Left ventricle myocardium inferior (tissue), 1 donor: ENCODE data around the gene ANKRD36C. TPM values are rescaled to one million over a fixed set of nuclear protein-coding genes. Genes with fewer than 3 reads are reported as not detected.
"Not testable (repeated sequence)": the region's sequence is repeated elsewhere in the genome, so short reads cannot be mapped to it uniquely, and the experiment has no call there.

ENCODE experiments used
- DNase-seq: peaks from one replicate; pipeline ENCODE4 v3.0.0-alpha.2; 2020
- H3K27ac ChIP-seq: fragments of 200-600 bp; replicated peaks from 2 replicates; pipeline ENCODE4 v1.8.0; 2021
- H3K27me3 ChIP-seq: fragments of 200-600 bp; 2 replicates; pipeline ENCODE4 v1.8.0; 2021; ENCODE audit warnings: low read depth
- H3K36me3 ChIP-seq: fragments of 200-600 bp; 2 replicates; pipeline ENCODE4 v1.8.0; 2021
- H3K4me1 ChIP-seq: fragments of 200-600 bp; 2 replicates; pipeline ENCODE4 v1.8.0; 2021
- H3K4me3 ChIP-seq: fragments of 200-600 bp; 2 replicates; pipeline ENCODE4 v1.8.0; 2021; ENCODE audit warnings: mild to moderate bottlenecking, moderate library complexity
- H3K9me3 ChIP-seq: fragments of 200-600 bp; replicated peaks from 2 replicates; pipeline ENCODE4 v1.8.0; 2021
- CTCF ChIP-seq: fragments of 200-600 bp; IDR thresholded peaks from 2 replicates; pipeline ENCODE4 v1.8.0; 2021; ENCODE audit warnings: antibody characterized with exemption, mild to moderate bottlenecking, borderline replicate concordance
- intact Hi-C: fragments of 100-400 bp; cut with micrococcal nuclease; formaldehyde crosslinking; loops from one replicate; pipeline ENCODE4 v1.11.0; 2022
- total RNA-seq: library from RNA; stranded (reverse); fragmentation: NEBNext Ultra II Directional; extraction: Animal tissue kit (Norgen Biotek cat#: 25700); gene quantifications from one replicate; pipeline ENCODE4 v1.2.1, GENCODE V29; 2021
- donor health status: DM: no; HTN: yes; CAD: no; lungs with severe emphysema.

Gene ANKRD36C
- total RNA-seq, 1 donor from 2014 or later = 6.8 TPM

DNA sequence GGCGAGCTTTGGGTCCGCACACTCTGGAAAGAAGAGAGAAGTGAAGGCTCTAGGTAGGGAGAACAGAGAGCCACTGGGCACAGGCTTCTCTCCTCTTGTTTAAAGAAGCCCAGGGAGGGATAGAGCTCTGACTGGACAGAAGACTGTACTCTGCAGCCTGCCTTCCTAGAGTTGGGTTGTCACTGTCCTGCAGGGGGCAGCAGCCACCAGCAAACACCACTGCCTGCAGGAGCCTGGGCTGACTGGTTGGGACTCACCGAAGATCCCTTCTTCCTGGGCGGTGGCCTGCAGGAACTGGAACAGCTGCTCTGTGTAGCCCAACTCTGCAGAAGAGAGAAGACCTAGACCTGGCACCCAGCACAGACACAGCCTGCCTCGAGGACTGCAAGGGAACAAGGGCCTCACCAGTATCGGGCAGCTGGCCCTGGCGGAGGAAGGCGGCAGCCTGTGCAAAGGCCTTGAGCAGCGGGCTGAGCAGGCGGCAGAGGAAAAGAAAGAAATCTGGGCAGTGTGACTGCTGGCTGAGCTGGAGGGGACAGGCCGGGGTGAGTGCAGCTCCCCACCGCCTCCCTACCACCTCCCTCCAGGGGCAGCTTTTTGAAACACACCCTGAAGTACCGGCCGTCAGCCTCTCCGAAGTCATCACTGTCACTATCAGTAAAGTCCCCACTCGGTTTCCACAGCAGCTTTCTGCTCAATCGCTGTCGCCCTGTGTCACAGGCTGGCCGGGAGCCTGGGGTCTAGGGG lies 31.2 kb upstream of the ANKRD36C start:
- H3K27me3 ChIP-seq, H3K4me3 ChIP-seq, H3K27ac ChIP-seq, intact Hi-C loops, H3K9me3 ChIP-seq, H3K36me3 ChIP-seq, H3K4me1 ChIP-seq: not testable (repeated sequence)
- peak; percentile 84 for DNase-seq
- peak; percentile 84 for TF ChIP-seq CTCF

DNA sequence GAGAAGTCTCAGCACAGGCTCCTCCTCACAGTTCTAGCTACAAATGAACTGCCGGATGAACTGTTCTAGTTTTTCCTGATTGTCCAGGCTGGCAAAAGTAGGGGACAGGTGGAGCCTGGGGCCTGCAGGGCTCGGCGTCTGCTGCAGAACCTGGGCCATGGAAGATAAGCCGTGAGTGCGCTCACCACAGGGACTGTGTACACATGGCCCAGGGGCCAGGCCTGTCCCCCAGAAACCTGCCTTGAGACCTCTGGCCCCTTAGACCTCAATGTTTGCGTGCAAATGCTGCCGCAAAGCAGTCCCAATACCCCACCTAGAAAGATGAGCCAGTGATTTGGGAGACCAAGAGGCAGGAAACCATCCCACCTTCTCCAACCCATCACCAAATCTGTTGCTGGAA lies 30.5 kb upstream of the ANKRD36C start:
- H3K4me1 ChIP-seq, H3K27me3 ChIP-seq, intact Hi-C loops, H3K9me3 ChIP-seq, H3K36me3 ChIP-seq, H3K27ac ChIP-seq, DNase-seq, H3K4me3 ChIP-seq: not testable (repeated sequence)

- H3K4me1 ChIP-seq, H3K27me3 ChIP-seq, H3K27ac ChIP-seq, DNase-seq, H3K9me3 ChIP-seq, intact Hi-C loops, H3K4me3 ChIP-seq, H3K36me3 ChIP-seq: not testable (repeated sequence)
These were observed 29.5 kb upstream of the ANKRD36C start for GRCh38 chr2:96021142-96021541.

DNA sequence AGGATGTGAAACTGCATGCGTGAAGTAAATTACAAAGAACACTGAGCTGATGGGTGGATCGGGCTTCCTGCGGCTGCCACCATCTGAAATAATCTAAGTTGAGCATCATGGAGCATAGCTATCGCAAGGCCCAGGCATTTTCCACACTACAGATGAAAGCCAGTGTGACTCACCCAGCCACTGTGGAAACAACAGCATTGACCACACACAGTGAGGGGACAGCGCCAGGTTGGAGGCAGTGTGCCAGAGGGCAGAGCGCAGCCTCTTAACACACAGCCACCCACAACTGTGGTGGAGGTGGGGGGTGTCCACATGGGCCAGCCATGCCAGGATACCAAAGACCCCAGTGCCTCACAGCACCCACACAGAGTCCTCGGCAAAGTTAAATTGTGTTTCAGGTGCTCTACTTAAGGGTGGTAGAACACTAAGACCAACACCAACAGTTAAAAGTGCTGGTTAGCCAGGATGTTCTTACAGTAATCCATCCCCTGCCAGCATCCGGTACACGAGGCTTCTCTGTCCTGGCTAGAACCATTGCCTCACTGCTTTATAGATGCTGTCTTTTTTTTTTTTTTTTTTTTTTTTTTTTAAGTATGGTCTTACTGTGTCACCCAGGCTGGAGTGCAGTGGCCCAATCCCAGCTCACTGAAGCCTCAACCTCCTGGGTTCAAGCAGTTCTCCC lies 28.4 kb upstream of the ANKRD36C start:
- H3K4me1 ChIP-seq, DNase-seq, H3K27me3 ChIP-seq, H3K4me3 ChIP-seq, H3K9me3 ChIP-seq, H3K27ac ChIP-seq, intact Hi-C loops, H3K36me3 ChIP-seq: not testable (repeated sequence)

GRCh38 chr2:96016321-96016720 lies 24.7 kb upstream of the ANKRD36C start:
- DNase-seq, H3K27me3 ChIP-seq, H3K36me3 ChIP-seq, intact Hi-C loops, H3K4me3 ChIP-seq, H3K27ac ChIP-seq, H3K9me3 ChIP-seq: not testable (repeated sequence)
- H3K4me1 ChIP-seq = peaks cover 16% of the 10 kb centered on the region

DNA sequence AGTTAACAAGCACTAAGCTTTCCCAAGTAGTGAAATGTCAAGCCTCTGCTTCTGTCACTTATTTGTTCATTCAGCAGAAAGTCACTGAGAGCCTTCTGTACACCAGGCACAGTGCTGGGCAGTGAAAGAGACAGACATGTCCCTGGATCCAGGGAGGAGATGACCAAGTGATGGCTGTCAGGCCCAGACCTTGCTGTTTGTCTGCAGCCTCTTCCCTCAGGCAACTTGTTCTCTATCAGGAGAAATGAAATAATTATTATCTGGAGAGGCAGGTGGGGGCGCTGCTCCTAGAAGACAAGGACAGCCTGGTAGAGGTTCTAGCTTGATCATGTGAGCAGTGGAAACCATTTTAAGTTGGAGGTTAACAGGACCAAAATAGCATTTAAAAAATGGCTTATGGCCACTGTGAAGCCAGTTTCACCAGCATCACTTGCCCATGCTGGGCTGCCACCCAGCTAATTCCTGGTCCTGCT lies 21.2 kb upstream of the ANKRD36C start:
- peak overlapping the region; percentile 66 for H3K27ac ChIP-seq
- H3K9me3 ChIP-seq, DNase-seq, H3K4me3 ChIP-seq, H3K27me3 ChIP-seq, intact Hi-C loops, H3K36me3 ChIP-seq: not testable (repeated sequence)
- peaks cover 29% of the 10 kb centered on the region for H3K4me1 ChIP-seq

- H3K4me3 ChIP-seq, H3K36me3 ChIP-seq, H3K9me3 ChIP-seq, DNase-seq, H3K27me3 ChIP-seq, intact Hi-C loops: not testable (repeated sequence)
- peak overlapping the region; percentile 66 for H3K27ac ChIP-seq
- H3K4me1 ChIP-seq = peaks cover 29% of the 10 kb centered on the region
These were observed 20.6 kb upstream of the ANKRD36C start for GRCh38 chr2:96012086-96012791.

DNA sequence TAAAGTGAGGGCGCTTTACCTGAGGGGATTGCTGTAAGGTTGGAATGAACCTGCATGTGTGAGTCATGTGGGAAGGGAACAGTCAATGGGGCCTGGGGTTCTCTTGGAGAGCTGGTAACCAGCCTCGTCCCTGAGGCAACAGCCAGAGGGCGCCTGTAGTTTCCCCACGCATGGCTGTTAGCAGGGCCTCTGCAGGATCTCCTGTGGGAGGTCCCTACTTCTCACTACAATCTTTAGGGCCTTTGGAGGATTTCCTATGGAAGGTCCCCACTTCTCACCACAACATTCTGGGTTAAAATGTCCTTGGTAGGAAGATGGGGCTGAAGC lies 19.5 kb upstream of the ANKRD36C start:
- H3K27me3 ChIP-seq, intact Hi-C loops, H3K36me3 ChIP-seq, H3K9me3 ChIP-seq, DNase-seq: not testable (repeated sequence)
- Histone ChIP-seq H3K27ac (peak overlapping the region; percentile 66), H3K4me3 (peak overlapping the region; percentile 53), H3K4me1 (peaks cover 29% of the 10 kb centered on the region)
- peak; percentile 39 for TF ChIP-seq CTCF

- Histone ChIP-seq H3K27ac (peak overlapping the region; percentile 89), H3K4me1 (peaks cover 29% of the 10 kb centered on the region), H3K4me3 (peak overlapping the region; percentile 73)
- H3K27me3 ChIP-seq, H3K9me3 ChIP-seq, H3K36me3 ChIP-seq, intact Hi-C loops: not testable (repeated sequence)
- peak; percentile 96 for DNase-seq
These were observed 18.9 kb upstream of the ANKRD36C start for GRCh38 chr2:96010320-96011128.

DNA sequence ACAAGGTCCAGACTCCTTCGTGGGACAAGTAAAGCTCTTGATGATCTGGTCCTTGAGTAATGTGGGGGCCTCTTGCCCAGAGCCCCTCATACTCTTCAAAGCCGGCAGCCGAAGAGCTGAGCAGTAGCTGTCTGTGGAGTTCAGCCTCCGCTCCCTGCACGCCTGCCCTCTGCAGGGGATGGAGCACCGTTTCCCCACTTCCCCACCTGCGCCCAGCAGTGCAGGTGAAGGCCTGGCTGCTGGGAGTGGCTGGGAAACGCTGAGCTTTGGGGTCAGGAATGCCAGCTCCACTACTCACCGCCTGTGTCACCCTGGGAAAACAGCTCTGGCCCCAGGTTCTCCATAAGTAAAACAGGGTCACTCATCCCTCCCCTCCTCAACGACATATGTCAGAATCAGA lies 18.2 kb upstream of the ANKRD36C start:
- intact Hi-C loops, H3K9me3 ChIP-seq, H3K36me3 ChIP-seq, DNase-seq: not testable (repeated sequence)
- Histone ChIP-seq H3K4me1 (peaks cover 29% of the 10 kb centered on the region), H3K4me3 (peak overlapping the region; percentile 73), H3K27ac (peak overlapping the region; percentile 89), H3K27me3 (peaks cover 14% of the 10 kb centered on the region)

- H3K27ac ChIP-seq, H3K9me3 ChIP-seq, DNase-seq, H3K4me3 ChIP-seq, intact Hi-C loops, H3K36me3 ChIP-seq: not testable (repeated sequence)
- Histone ChIP-seq H3K4me1 (peaks cover 29% of the 10 kb centered on the region), H3K27me3 (peaks cover 20% of the 10 kb centered on the region)
These were observed 16.4 kb upstream of the ANKRD36C start for GRCh38 chr2:96008051-96008450.
